MM.1S (cell line): ENCODE measurements around the gene TCTA.

ENCODE experiments used
- DNase-seq: peaks from one replicate; pipeline ENCODE4 v3.0.0-alpha.2; 2015
- H2AFZ ChIP-seq: fragments of 300-600 bp; sonication (generic); 2 replicates; pipeline ENCODE4 v1.6.0; 2016; ENCODE audit warnings: antibody characterized with exemption, low read length
- H3F3A ChIP-seq: fragments of 300-600 bp; sonication (generic); 2 replicates; pipeline ENCODE4 v1.6.1; 2016; ENCODE audit warnings: mild to moderate bottlenecking, antibody characterized with exemption, low read length, moderate library complexity, mixed read lengths; ENCODE audit not compliant: insufficient read depth
- H3K27ac ChIP-seq: fragments of 300-600 bp; sonication (generic); 2 replicates; pipeline ENCODE4 v1.5.1; 2016; ENCODE audit warnings: mild to moderate bottlenecking, low read length
- H3K27me3 ChIP-seq: fragments of 300-600 bp; sonication (generic); replicated peaks from 2 replicates; pipeline ENCODE4 v1.6.0; 2016; ENCODE audit warnings: low read length; ENCODE audit not compliant: insufficient read depth
- H3K36me3 ChIP-seq: fragments of 300-600 bp; sonication (generic); replicated peaks from 2 replicates; pipeline ENCODE4 v1.6.1; 2016; ENCODE audit warnings: mild to moderate bottlenecking, low read length, mixed read lengths; ENCODE audit not compliant: insufficient read depth
- H3K4me1 ChIP-seq: fragments of 300-600 bp; sonication (generic); 2 replicates; pipeline ENCODE4 v1.6.1; 2016; ENCODE audit warnings: low read length, mixed read lengths
- H3K4me2 ChIP-seq: fragments of 300-600 bp; sonication (generic); 2 replicates; pipeline ENCODE4 v1.6.0; 2016; ENCODE audit warnings: low read depth, low read length
- H3K4me3 ChIP-seq: fragments of 300-600 bp; sonication (generic); 2 replicates; pipeline ENCODE4 v1.5.1; 2016; ENCODE audit warnings: low read length, mixed read lengths
- H3K79me2 ChIP-seq: fragments of 300-600 bp; sonication (generic); 2 replicates; pipeline ENCODE4 v1.6.1; 2016; ENCODE audit warnings: mixed run types, low read length, mixed read lengths
- H3K9ac ChIP-seq: fragments of 300-600 bp; sonication (generic); 2 replicates; pipeline ENCODE4 v1.6.1; 2016; ENCODE audit warnings: low read length, mixed read lengths
- H3K9me2 ChIP-seq: fragments of 300-600 bp; sonication (generic); replicated peaks from 2 replicates; pipeline ENCODE4 v1.6.1; 2016; ENCODE audit warnings: mild to moderate bottlenecking, low read length, mixed read lengths; ENCODE audit not compliant: insufficient read depth
- H3K9me3 ChIP-seq: fragments of 300-600 bp; sonication (generic); replicated peaks from 2 replicates; pipeline ENCODE4 v1.6.1; 2016; ENCODE audit warnings: mild to moderate bottlenecking, low read length, mixed read lengths; ENCODE audit not compliant: insufficient read depth
- H4K20me1 ChIP-seq: fragments of 300-600 bp; sonication (generic); 2 replicates; pipeline ENCODE4 v1.6.1; 2016; ENCODE audit warnings: mild to moderate bottlenecking, low read length, moderate library complexity, mixed read lengths; ENCODE audit not compliant: insufficient read depth
- EZH2 ChIP-seq: fragments of 300-600 bp; sonication (generic); optimal IDR thresholded peaks from 2 replicates; pipeline ENCODE3; 2017; ENCODE audit warnings: low read depth, mild to moderate bottlenecking, antibody characterized with exemption, low read length, mixed read lengths
- EZH2phosphoT487 ChIP-seq: fragments of 300-600 bp; sonication (generic); IDR thresholded peaks from 2 replicates; pipeline ENCODE4 v1.6.1; 2018; ENCODE audit warnings: antibody characterized with exemption, low read length
- TF ChIP-seq, protein P1 (sequence below): fragments of 300-600 bp; sonication (generic); IDR thresholded peaks from 2 replicates; pipeline ENCODE4 v1.5.1; 2016; ENCODE audit warnings: antibody characterized with exemption, low read length, mixed read lengths

The TCTA gene

GRCh38 chr3:49456466-49456865 lies 44.2 kb downstream of the TCTA start:
- no peaks in the 10 kb centered on the region for H4K20me1 ChIP-seq
- H3F3A ChIP-seq, result no peaks in the 10 kb centered on the region
- H3K27ac ChIP-seq, result no peak overlapping the region
- H3K79me2 ChIP-seq, result no peaks in the 10 kb centered on the region
- no peak overlapping the region for H3K4me2 ChIP-seq
- no peaks in the 10 kb centered on the region for H3K9me3 ChIP-seq
- H3K9me2 ChIP-seq, result no peaks in the 10 kb centered on the region
- TF ChIP-seq, protein P1, sequence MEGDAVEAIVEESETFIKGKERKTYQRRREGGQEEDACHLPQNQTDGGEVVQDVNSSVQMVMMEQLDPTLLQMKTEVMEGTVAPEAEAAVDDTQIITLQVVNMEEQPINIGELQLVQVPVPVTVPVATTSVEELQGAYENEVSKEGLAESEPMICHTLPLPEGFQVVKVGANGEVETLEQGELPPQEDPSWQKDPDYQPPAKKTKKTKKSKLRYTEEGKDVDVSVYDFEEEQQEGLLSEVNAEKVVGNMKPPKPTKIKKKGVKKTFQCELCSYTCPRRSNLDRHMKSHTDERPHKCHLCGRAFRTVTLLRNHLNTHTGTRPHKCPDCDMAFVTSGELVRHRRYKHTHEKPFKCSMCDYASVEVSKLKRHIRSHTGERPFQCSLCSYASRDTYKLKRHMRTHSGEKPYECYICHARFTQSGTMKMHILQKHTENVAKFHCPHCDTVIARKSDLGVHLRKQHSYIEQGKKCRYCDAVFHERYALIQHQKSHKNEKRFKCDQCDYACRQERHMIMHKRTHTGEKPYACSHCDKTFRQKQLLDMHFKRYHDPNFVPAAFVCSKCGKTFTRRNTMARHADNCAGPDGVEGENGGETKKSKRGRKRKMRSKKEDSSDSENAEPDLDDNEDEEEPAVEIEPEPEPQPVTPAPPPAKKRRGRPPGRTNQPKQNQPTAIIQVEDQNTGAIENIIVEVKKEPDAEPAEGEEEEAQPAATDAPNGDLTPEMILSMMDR, result no peak
- no peak for TF ChIP-seq EZH2
- no peak for TF ChIP-seq EZH2phosphoT487
- no peak overlapping the region for H2AFZ ChIP-seq
- H3K36me3 ChIP-seq, result no peaks in the 10 kb centered on the region
- no peaks in the 10 kb centered on the region for H3K27me3 ChIP-seq
- peaks cover under 1% of the 10 kb centered on the region; the same call in 1 of the 2 replicates for H3K4me1 ChIP-seq
- H3K4me3 ChIP-seq, result no peak overlapping the region
- no peak overlapping the region for H3K9ac ChIP-seq
- DNase-seq, result no peak

- Histone ChIP-seq H3K9me3 (no peaks in the 10 kb centered on the region), H3K27ac (no peak overlapping the region), H3K4me3 (no peak overlapping the region), H3K79me2 (no peaks in the 10 kb centered on the region), H3F3A (no peaks in the 10 kb centered on the region), H3K9me2 (no peaks in the 10 kb centered on the region), H3K36me3 (no peaks in the 10 kb centered on the region), H3K4me1 (peaks cover 9% of the 10 kb centered on the region; the same call in 1 of the 2 replicates), H3K27me3 (no peaks in the 10 kb centered on the region), H2AFZ (no peak overlapping the region), H4K20me1 (no peaks in the 10 kb centered on the region), H3K4me2 (no peak overlapping the region), H3K9ac (no peak overlapping the region)
- no peak for TF ChIP-seq EZH2
- TF ChIP-seq, protein P1, result no peak
- no peak for TF ChIP-seq EZH2phosphoT487
- DNase-seq, result no peak
Measured at GRCh38 chr3:49460188-49460890, 48.1 kb downstream of the TCTA start.

DNA sequence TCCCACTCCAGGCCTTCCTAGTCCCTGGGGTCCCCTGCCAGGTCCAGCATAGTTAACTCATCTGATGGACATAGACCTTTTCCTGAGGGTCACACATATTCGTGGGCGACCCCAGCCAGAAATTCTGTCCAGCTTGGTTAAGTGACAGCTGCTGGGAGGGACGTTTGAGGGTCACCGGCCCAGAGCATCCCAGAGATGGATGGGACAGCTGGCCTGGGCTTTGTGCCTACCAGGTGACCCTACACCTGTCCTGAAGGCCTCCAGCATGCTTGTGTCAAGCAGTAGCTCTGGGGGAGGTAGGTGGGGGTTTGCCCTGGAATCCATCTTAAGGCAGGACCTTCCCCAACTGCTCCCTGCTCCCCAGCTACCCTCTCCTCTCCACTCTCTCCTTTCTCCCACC lies 48.7 kb downstream of the TCTA start:
- no peaks in the 10 kb centered on the region for H3K36me3 ChIP-seq
- no peak overlapping the region for H3K27ac ChIP-seq
- DNase-seq, result no peak
- no peak overlapping the region for H3K4me2 ChIP-seq
- no peak for TF ChIP-seq EZH2
- no peak for TF ChIP-seq EZH2phosphoT487
- TF ChIP-seq, protein P1, result no peak
- H3K9ac ChIP-seq, result no peak overlapping the region
- H3K4me3 ChIP-seq, result no peak overlapping the region
- peaks cover 9% of the 10 kb centered on the region; the same call in 1 of the 2 replicates for H3K4me1 ChIP-seq
- H3K9me2 ChIP-seq, result no peaks in the 10 kb centered on the region
- H3K27me3 ChIP-seq, result no peaks in the 10 kb centered on the region
- H3K79me2 ChIP-seq, result no peaks in the 10 kb centered on the region
- H3F3A ChIP-seq, result no peaks in the 10 kb centered on the region
- H4K20me1 ChIP-seq, result no peaks in the 10 kb centered on the region
- no peaks in the 10 kb centered on the region for H3K9me3 ChIP-seq
- H2AFZ ChIP-seq, result no peak overlapping the region
